Activated T-cell treated with anti-CD3 and anti-CD28 coated beads for 1 hour (primary cell): ENCODE data around the gene CNTNAP2.

Experiments
- DNase-seq: peaks from one replicate; pipeline ENCODE4 v3.0.0-alpha.2; 2020; ENCODE audit warnings: low read depth

The CNTNAP2 gene

DNA sequence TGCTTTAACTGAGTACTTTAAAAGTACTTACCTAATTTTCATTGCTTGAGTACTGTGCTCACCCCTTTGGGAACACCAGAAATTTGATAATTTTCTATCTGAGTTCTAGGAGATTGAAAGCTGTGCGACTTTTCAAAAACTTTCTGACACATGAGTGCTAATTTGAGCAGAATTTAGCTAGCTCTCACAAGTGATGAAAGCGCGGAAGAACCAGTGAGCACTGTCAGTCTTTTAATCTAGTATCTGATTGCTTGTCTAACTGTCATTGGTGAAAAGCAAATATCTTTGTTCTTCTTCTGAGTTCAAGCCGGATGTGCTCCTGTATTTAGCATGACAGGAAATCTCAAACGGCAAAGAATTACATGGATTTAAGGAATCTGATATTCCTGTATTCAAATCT is 899.4 kb downstream of the CNTNAP2 start:
- DNase-seq: no peak

GRCh38 chr7:147022056-147022455 is 905.5 kb downstream of the CNTNAP2 start:
- DNase-seq: no peak

DNA sequence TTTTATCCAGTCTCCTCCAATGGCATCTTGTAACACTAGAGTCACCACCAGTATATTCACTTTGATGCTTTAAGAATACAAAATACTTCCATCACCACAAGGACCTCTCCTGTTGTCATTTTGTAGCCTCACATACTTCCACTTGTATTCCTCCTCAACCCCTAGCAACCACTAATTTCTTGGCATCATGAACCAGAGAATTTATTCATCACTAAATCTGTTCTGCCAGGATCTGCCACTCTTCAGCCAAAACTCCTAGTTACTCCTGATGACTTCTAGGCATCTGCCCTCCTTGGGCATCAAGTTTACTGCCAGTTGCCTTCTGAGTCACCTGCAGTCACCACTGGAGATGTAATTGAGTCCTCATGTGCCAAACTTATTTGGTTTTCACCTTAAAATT is 906.8 kb downstream of the CNTNAP2 start:
- no peak for DNase-seq

GRCh38 chr7:147029953-147030352 is 913.4 kb downstream of the CNTNAP2 start:
- DNase-seq: no peak

DNA sequence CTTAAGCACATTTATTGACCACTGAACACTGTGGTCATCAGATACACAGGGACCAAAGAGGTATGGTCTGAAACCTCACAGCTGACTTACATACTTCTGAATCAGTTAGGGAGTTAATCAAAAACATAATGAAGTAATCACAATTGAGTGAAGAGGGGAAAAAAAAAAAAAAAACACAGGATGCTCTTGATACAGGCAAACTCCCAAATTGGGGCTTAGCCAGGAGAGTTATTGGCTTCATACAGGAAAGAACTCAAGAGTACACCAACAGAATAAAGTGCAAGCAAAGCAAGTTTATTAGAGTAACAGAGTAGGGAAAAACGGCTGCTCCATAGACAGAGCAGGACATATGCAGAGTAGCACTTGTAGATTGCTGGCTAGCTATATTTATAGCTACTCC is 917.0 kb downstream of the CNTNAP2 start:
- no peak for DNase-seq

- DNase-seq: no peak
These were observed 924.8 kb downstream of the CNTNAP2 start for GRCh38 chr7:147041438-147041837.

GRCh38 chr7:147044941-147045340 is 928.3 kb downstream of the CNTNAP2 start:
- no peak for DNase-seq

- no peak for DNase-seq
These were observed 931.1 kb downstream of the CNTNAP2 start for GRCh38 chr7:147047696-147048095.

DNA sequence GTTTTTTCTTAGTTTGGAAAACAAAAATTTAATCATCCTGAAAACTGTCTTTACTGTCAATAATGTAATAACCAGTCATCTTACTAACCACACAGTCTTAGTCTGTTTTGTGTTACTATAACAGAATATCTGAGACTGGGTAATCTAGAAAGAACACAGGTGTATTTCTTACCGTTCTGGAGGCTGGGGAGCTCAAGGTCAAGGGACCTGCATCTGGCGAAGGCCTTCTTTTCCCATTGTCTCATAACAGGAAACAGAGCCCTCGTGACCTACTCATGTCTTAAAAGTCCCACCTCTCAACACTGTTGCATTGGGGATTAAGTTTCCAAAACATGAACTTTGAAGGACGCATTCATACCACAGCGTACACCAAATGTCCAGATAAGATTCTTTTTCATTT is 932.3 kb downstream of the CNTNAP2 start:
- DNase-seq: no peak

DNA sequence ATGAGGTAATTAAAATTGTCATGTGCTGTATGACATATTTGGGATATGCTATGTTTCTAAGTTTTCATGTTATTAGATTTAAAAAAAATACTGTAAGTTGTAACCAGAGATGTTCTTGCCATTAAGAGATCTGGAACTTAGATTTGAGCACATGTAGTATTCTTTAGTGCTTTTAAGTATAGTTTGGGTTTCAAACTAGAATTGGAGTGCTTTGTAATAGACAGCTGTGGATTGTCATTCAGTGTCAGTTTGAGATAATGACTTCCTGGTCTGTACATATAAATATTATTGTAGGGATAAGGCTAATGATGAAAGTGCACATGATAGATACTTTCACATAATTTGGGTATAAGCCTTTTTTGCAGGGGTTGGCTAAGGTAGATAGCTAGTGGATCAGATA is 936.2 kb downstream of the CNTNAP2 start:
- no peak for DNase-seq

DNA sequence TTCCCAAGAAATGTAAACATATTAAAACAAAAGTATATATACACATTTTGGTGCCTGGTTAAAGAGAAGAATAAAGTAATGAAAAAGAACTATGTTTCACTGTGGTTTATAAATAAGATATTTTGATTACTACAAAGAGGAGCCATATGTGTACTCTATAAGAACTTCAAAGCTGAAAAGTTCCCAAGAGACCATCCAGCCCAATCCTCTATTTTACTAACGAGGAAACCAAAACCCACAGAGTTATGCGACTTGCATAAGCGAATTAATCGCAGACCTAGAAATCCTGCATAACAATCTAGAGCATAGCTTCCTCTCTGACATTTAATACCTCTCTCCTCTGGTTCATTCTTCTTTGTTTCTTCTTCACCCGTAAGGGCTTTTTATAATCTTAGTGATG is 937.1 kb downstream of the CNTNAP2 start:
- DNase-seq: no peak

- no peak for DNase-seq
These were observed 943.5 kb downstream of the CNTNAP2 start for GRCh38 chr7:147060070-147060469.

GRCh38 chr7:147062897-147063296 is 946.3 kb downstream of the CNTNAP2 start:
- no peak for DNase-seq

DNA sequence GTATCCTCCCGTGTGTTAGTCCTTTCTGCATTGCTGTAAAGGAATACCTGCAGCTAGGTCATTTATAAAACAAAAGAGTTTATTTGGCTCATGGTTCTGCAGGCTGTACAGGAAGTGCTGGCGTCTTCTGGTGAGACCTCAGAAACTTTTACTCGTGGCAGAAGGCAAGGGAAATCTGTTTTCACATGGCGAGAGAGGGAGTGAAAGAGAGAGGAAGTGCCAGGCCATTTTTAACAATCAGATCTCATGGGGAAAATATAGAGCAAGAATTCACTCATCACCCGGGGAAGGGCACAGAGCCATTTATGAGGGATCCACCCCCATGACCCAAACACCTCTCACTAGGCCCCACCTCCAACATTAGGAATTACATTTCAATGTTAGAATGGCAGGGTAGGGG is 952.2 kb downstream of the CNTNAP2 start:
- DNase-seq: no peak

DNA sequence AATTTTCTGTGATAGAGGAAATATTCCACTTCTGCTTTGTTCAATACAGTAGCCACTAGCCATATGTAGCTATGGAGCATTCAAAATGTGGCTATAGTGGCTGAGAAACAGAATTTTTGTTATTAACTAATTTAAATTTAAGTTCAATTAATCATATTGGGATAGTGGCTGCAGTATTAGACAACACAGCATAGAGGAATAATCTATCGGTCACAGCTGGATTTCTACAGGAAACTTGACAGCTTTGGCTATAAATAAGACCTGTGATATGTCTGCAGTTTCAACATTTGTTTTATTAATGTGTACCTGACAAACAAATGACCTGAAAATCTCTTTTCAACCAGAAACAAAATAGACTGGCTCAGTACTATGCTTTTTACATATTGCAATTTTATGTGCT is 953.2 kb downstream of the CNTNAP2 start:
- DNase-seq: no peak

GRCh38 chr7:147070886-147071285 is 954.3 kb downstream of the CNTNAP2 start:
- no peak for DNase-seq

DNA sequence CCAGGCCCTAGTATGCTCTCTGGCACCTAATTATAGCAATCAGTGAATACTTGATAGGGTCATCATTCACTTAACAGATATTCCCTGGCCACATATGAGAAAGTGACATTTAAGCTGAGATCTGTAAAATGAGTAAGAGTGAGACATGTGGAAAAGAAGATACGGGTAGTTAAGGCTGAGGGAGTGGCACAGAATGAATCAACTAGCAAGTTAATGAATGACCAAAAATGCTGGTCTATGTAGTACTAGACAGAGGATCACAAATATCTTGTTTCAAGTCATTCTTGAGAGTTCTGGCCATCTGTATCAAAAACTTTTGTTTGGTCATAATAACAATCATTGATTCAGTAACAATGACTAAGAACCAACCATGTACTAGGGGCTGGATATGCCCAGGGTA is 954.9 kb downstream of the CNTNAP2 start:
- DNase-seq: no peak

- no peak for DNase-seq
These were observed 961.7 kb downstream of the CNTNAP2 start for GRCh38 chr7:147078312-147078711.

DNA sequence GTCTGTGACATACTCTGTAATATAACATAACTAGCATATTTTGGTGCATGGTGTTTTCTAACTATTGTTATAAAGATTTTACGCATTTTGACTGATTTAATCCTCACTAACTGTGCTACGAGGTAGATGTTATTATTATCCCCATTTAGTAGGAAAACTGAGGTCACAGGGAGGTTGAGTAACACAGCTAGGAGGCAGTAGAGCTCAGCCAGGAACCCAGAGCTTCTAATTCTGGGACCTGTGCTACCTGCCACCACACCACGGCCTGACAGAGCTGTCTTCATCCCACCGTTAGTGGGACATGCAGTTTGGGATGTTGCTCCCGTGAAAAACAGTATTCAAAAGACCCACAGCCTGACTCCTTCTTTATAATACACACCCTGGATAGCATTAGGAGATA is 962.5 kb downstream of the CNTNAP2 start:
- DNase-seq: no peak

- no peak for DNase-seq
These were observed 963.4 kb downstream of the CNTNAP2 start for GRCh38 chr7:147079921-147080420.

- no peak for DNase-seq
These were observed 964.5 kb downstream of the CNTNAP2 start for GRCh38 chr7:147081117-147081516.

DNA sequence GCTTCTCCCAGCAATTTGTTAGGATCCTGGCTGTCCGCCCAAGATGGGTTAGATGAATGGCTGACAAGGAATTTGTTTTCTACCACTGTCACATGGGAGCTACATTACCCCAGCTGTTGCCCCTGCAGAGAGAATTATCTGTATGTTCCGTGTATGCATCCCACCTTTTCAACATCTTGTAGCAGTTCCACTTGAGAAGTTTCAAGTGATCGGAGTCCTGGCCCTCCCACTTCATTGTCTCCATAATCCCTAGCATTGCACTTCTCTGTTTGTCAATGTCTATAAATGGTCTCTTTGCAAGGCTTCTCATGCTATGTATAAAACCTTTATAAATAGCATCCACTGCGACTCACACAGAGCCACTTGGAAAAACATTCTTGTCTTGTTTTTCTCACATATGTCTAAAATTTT is 972.5 kb downstream of the CNTNAP2 start:
- no peak for DNase-seq

GRCh38 chr7:147089608-147090007 is 973.0 kb downstream of the CNTNAP2 start:
- DNase-seq: no peak

DNA sequence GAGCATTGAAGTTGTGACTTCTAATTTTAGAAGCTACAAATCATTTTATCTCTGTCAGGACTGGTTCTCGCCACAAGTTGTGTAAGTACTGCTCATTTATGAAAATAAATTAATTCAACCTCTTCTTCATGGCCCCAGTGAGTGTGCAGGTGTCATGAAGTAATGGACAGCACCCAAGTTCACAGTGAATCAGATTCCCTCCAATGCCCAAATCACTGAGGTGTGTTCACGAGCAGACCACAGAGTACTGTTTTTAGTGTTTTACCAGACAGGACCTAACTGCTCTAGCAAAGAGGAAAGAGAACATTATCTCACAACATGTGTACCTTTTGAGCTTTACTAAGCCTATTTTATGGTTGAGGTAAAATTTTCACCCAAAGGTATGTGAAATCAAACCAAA is 980.0 kb downstream of the CNTNAP2 start:
- no peak for DNase-seq

- no peak for DNase-seq
These were observed 986.6 kb downstream of the CNTNAP2 start for GRCh38 chr7:147103224-147103623.
